BLaER1 (cell line): ENCODE data around the gene RAPGEF1.

Experiments used
- H3K27ac ChIP-seq: shearing (Covaris generic); formaldehyde crosslinking; 2 replicates; pipeline ENCODE4 v1.8.1; 2022
- H3K27me3 ChIP-seq: shearing (Covaris generic); formaldehyde crosslinking; 2 replicates; pipeline ENCODE4 v1.8.1; 2022
- H3K36me3 ChIP-seq: shearing (Covaris generic); formaldehyde crosslinking; 2 replicates; pipeline ENCODE4 v1.8.1; 2022
- H3K4me1 ChIP-seq: shearing (Covaris generic); formaldehyde crosslinking; 2 replicates; pipeline ENCODE4 v1.8.1; 2022
- H3K4me2 ChIP-seq: shearing (Covaris generic); formaldehyde crosslinking; 2 replicates; pipeline ENCODE4 v1.8.1; 2022
- H3K4me3 ChIP-seq: shearing (Covaris generic); formaldehyde crosslinking; 2 replicates; pipeline ENCODE4 v1.8.1; 2022
- H3K9ac ChIP-seq: shearing (Covaris generic); formaldehyde crosslinking; 2 replicates; pipeline ENCODE4 v1.8.1; 2022
- H3K9me3 ChIP-seq: shearing (Covaris generic); formaldehyde crosslinking; 2 replicates; pipeline ENCODE4 v1.8.1; 2022
- H4K20me1 ChIP-seq: shearing (Covaris generic); formaldehyde crosslinking; 2 replicates; pipeline ENCODE4 v1.8.1; 2022
- Cebpa-rat ChIP-seq: shearing (Covaris generic); IDR thresholded peaks from 2 replicates; pipeline ENCODE4 v1.8.1; 2022

Gene RAPGEF1

GRCh38 chr9:131578731-131579504 lies 161.0 kb downstream of the RAPGEF1 start:
- peaks cover 84% of the 10 kb centered on the region for H4K20me1 ChIP-seq
- H3K36me3 ChIP-seq = peaks cover 79% of the 10 kb centered on the region
- no peaks in the 10 kb centered on the region for H3K27me3 ChIP-seq
- H3K4me2 ChIP-seq = peak overlapping the region; percentile 85
- peaks cover 89% of the 10 kb centered on the region for H3K4me1 ChIP-seq
- H3K27ac ChIP-seq = peak overlapping the region; percentile 74
- no peak for TF ChIP-seq Cebpa-rat
- 0 out of 2 replicates have a peak overlapping the region, but pooled peaks have one; percentile 17 for H3K4me3 ChIP-seq
- peak overlapping the region; percentile 52 for H3K9ac ChIP-seq
- no peaks in the 10 kb centered on the region for H3K9me3 ChIP-seq

GRCh38 chr9:131578021-131578420 lies 161.9 kb downstream of the RAPGEF1 start:
- no peaks in the 10 kb centered on the region for H3K9me3 ChIP-seq
- peaks cover 77% of the 10 kb centered on the region for H4K20me1 ChIP-seq
- no peaks in the 10 kb centered on the region for H3K27me3 ChIP-seq
- TF ChIP-seq Cebpa-rat = no peak
- peak overlapping the region; percentile 85 for H3K4me2 ChIP-seq
- H3K4me3 ChIP-seq = 0 out of 2 replicates have a peak overlapping the region, but pooled peaks have one; percentile 14
- peak overlapping the region; percentile 74; the same call in 1 of the 2 replicates for H3K27ac ChIP-seq
- H3K9ac ChIP-seq = peak overlapping the region; percentile 52; the same call in 1 of the 2 replicates
- H3K4me1 ChIP-seq = peaks cover 82% of the 10 kb centered on the region
- H3K36me3 ChIP-seq = peaks cover 76% of the 10 kb centered on the region

GRCh38 chr9:131577005-131578000 lies 162.6 kb downstream of the RAPGEF1 start:
- no peaks in the 10 kb centered on the region for H3K27me3 ChIP-seq
- H3K4me1 ChIP-seq = peaks cover 75% of the 10 kb centered on the region
- H3K36me3 ChIP-seq = peaks cover 76% of the 10 kb centered on the region
- no peak for TF ChIP-seq Cebpa-rat
- H4K20me1 ChIP-seq = peaks cover 70% of the 10 kb centered on the region
- H3K4me3 ChIP-seq = no peak overlapping the region
- H3K27ac ChIP-seq = peak overlapping the region; percentile 74
- peak overlapping the region; percentile 52 for H3K9ac ChIP-seq
- H3K4me2 ChIP-seq = peak overlapping the region; percentile 85
- no peaks in the 10 kb centered on the region for H3K9me3 ChIP-seq

GRCh38 chr9:131575946-131576853 lies 163.7 kb downstream of the RAPGEF1 start:
- Histone ChIP-seq H3K27me3 (no peaks in the 10 kb centered on the region), H3K4me1 (peaks cover 65% of the 10 kb centered on the region), H3K27ac (no peak overlapping the region), H3K4me3 (no peak overlapping the region), H3K9me3 (no peaks in the 10 kb centered on the region), H3K36me3 (peaks cover 76% of the 10 kb centered on the region), H3K9ac (0 out of 2 replicates have a peak overlapping the region, but pooled peaks have one; percentile 21), H3K4me2 (peak overlapping the region; percentile 10; the same call in 1 of the 2 replicates), H4K20me1 (peaks cover 59% of the 10 kb centered on the region)
- no peak for TF ChIP-seq Cebpa-rat

GRCh38 chr9:131574730-131575640 lies 164.9 kb downstream of the RAPGEF1 start:
- no peak for TF ChIP-seq Cebpa-rat
- peaks cover 48% of the 10 kb centered on the region for H4K20me1 ChIP-seq
- peaks cover 73% of the 10 kb centered on the region for H3K36me3 ChIP-seq
- no peak overlapping the region for H3K27ac ChIP-seq
- H3K9me3 ChIP-seq = 0 out of 2 replicates have a peak, but pooled peaks cover under 1% of the 10 kb centered on the region
- H3K27me3 ChIP-seq = no peaks in the 10 kb centered on the region
- peak overlapping the region; percentile 10 for H3K4me2 ChIP-seq
- H3K4me1 ChIP-seq = peaks cover 53% of the 10 kb centered on the region
- no peak overlapping the region for H3K4me3 ChIP-seq
- no peak overlapping the region for H3K9ac ChIP-seq

- Histone ChIP-seq H3K4me2 (no peak overlapping the region), H3K36me3 (peaks cover 45% of the 10 kb centered on the region), H3K27me3 (no peaks in the 10 kb centered on the region), H3K9me3 (peaks cover 22% of the 10 kb centered on the region), H3K4me1 (no peaks in the 10 kb centered on the region), H4K20me1 (no peaks in the 10 kb centered on the region), H3K4me3 (no peak overlapping the region), H3K9ac (no peak overlapping the region), H3K27ac (no peak overlapping the region)
- no peak for TF ChIP-seq Cebpa-rat
Observed at GRCh38 chr9:131567910-131568309, 172.0 kb downstream of the RAPGEF1 start.

- H4K20me1 ChIP-seq = no peaks in the 10 kb centered on the region
- peaks cover 29% of the 10 kb centered on the region for H3K9me3 ChIP-seq
- H3K9ac ChIP-seq = no peak overlapping the region
- no peak overlapping the region for H3K27ac ChIP-seq
- H3K27me3 ChIP-seq = no peaks in the 10 kb centered on the region
- no peak for TF ChIP-seq Cebpa-rat
- no peaks in the 10 kb centered on the region for H3K4me1 ChIP-seq
- no peak overlapping the region for H3K4me3 ChIP-seq
- no peak overlapping the region for H3K4me2 ChIP-seq
- H3K36me3 ChIP-seq = peaks cover 28% of the 10 kb centered on the region
Observed at GRCh38 chr9:131566158-131566557, 173.7 kb downstream of the RAPGEF1 start.

GRCh38 chr9:131565369-131565768 lies 174.5 kb downstream of the RAPGEF1 start:
- Histone ChIP-seq H3K4me3 (no peak overlapping the region), H3K4me1 (no peaks in the 10 kb centered on the region), H3K27me3 (no peaks in the 10 kb centered on the region), H3K9me3 (peaks cover 34% of the 10 kb centered on the region), H3K36me3 (peaks cover 22% of the 10 kb centered on the region), H3K27ac (no peak overlapping the region), H4K20me1 (no peaks in the 10 kb centered on the region), H3K9ac (no peak overlapping the region), H3K4me2 (no peak overlapping the region)
- TF ChIP-seq Cebpa-rat = no peak
